NCI-H345 (cell line): ENCODE measurements around the gene PACSIN2.

Experiments
- DNase-seq: peaks from one replicate; lab custom pipeline; 2025; lab: John Stamatoyannopoulos, UW

The PACSIN2 gene

GRCh38 chr22:42905217-42905616, 109.7 kb downstream of the PACSIN2 start:
- DNase-seq = no peak

GRCh38 chr22:42904050-42904449, 110.9 kb downstream of the PACSIN2 start:
- DNase-seq = no peak

GRCh38 chr22:42902875-42903510, 112.0 kb downstream of the PACSIN2 start:
- DNase-seq = no peak

- no peak for DNase-seq
Observed at GRCh38 chr22:42901790-42902508, 113.0 kb downstream of the PACSIN2 start.

- no peak for DNase-seq
Observed at GRCh38 chr22:42897960-42898359, 117.0 kb downstream of the PACSIN2 start.

- DNase-seq = no peak
Observed at GRCh38 chr22:42895541-42895981, 119.4 kb downstream of the PACSIN2 start.

DNA sequence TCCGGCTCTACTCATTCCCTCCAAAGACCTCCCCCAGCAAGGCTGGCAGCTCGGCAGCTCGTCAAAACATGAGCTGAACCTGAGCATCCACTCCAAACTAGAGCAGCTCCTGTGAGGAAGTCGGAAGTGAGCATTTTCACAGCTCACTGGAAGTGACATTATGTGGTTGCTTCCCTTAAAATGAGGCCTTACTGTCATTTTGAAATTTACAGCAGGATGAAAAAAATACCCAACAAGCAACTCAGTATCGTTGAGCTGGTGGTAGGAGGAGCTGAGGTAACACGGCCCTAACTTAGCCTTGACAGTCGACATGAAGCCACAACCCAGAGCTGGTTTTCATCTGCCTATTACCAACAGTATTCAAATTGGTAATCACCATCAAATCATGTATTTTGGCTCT, 119.9 kb downstream of the PACSIN2 start:
- no peak for DNase-seq

- DNase-seq = no peak
Observed at GRCh38 chr22:42893371-42894150, 121.4 kb downstream of the PACSIN2 start.

- no peak for DNase-seq
Observed at GRCh38 chr22:42892571-42893316, 122.2 kb downstream of the PACSIN2 start.

GRCh38 chr22:42892156-42892555, 122.8 kb downstream of the PACSIN2 start:
- DNase-seq = no peak

- no peak for DNase-seq
Observed at GRCh38 chr22:42891696-42892095, 123.3 kb downstream of the PACSIN2 start.

DNA sequence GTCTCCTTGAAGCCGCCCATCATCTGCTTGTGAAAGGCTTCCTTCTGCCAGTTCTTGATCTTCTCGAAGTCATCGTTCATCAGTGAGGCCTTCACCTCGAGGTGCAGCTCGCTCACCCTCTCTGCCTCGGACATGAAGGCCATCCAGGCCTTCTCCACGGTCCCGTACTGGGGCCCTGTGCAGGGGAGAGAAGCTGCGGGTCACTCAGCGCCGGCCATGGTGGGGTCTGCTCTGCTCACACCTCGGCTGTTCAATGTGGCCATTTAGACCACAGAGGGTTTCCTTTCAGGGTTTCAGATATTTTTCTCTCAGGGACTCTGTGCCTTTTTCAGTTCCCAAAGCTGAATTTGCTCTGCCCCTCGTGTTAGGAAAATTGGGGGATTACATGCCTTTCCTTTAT, 123.9 kb downstream of the PACSIN2 start:
- no peak for DNase-seq

DNA sequence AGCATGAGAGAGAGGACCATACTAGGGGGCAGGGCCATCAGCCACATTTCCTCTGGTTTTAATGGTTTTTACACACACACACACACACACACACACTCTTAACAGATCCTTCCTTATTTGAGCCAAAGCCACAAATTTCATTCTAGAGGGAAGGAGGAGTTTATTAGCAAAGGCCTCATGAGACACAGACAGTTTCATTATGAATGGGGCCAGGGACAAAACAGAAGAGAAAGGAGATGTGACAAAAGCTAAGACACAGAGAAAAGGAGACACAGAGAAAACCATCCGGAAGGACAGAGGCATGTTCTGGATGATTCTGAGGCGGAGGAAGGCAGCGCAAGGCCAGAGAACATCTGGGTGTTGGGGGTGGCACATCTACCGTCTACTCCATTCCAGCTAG, 125.6 kb downstream of the PACSIN2 start:
- no peak for DNase-seq

- no peak for DNase-seq
Observed at GRCh38 chr22:42887523-42888507, 127.1 kb downstream of the PACSIN2 start.

DNA sequence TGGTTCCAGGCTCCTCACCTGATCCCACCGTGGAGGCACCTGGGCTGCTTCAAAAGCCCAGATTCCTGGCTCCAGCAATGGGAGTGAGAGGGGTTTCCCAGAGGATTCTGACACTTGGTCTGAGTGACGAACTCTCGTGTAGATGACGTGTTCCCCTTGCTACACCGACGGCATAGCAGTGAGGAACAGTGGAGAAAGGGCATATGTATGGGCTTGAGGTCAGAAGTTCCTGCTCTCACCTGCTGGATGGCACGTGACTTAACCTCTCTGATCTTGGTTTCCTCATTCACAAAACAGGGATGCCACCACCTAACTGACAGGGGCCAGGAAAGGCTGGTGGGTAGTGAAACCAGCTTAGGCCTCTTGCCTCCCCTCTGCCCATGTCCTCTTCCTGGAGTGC, 127.8 kb downstream of the PACSIN2 start:
- DNase-seq = no peak

DNA sequence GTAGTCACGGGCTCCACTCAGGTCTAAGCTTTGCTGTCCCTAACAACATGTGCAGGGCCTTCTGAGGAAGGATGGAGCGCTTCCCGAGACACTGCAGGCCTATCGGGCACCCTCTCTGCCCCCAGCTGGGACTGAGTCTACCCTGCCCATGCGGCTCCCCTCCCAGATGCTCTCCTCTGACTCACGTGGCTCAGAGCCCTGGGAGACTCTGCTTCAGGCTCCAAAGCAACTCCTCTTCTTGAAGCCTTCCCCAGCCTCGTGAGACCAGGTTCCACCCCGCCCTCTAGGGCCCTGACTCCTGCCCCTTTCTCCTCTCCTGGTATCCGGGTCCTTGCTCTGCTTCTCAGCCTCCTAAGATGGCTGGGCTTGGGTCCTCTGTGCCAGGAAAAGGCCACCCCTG, 129.5 kb downstream of the PACSIN2 start:
- DNase-seq = no peak

DNA sequence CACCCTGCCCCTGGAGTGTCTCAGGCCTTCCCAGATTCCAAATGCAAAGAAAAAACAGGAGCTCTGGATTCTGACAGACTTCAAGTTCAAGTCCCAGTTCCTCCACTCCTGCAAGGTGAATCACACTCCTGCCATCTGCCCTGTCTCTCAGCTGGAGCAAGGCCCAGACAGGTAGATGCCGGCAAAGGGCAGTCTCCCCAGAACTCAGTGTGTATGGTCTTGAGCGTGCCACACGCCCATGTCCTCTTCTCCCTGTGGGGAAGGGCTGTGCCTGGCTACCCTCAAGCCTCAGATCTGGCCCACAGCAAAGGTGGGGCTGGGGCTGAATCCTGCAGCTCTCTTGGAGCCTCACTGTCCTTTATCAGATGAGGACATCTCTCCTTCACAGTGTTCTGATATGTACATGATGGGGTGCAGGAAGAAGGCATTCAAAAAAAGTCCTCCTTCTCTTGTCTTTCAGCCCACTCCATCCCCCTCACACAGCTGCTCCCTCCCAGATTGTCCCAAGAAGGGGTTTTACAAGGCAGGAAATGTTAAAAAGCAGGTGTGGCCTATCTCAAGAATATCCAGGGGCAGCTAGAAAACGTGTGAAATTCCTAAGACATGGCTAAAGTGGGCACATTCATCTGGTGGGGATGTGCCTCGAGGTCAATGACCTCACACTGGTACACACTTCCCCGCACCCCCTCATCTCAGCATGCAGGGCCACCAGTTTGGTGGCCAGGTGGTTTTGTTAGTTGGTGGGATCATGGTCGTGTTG, 130.2 kb downstream of the PACSIN2 start:
- no peak for DNase-seq

DNA sequence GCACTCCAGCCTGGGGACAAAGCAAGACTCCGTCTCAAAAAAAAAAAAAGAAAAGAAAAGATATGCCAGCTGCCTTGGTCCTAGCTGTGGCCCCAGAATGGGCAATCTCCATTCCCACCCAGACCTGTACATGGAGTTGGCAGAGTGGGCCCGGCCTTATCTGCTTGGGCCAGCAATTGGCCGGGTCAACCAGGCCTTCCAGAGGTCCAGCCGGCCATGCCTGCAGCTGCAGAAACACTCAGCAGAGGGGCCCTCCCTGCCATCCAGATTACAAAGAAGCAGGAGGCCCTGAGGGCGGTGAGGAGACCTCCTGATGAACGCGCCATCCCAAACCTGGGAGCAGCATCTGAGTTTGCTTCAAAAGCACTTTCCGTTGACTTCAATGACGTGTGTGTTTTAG, 131.0 kb downstream of the PACSIN2 start:
- no peak for DNase-seq

GRCh38 chr22:42883121-42883520, 131.8 kb downstream of the PACSIN2 start:
- no peak for DNase-seq

GRCh38 chr22:42881982-42882656, 132.8 kb downstream of the PACSIN2 start:
- no peak for DNase-seq
